K562 (cell line): ENCODE measurements around the gene BDH2.

Experiments used
- JUND ChIP-seq, 2 experiments: IDR thresholded peaks; 2 replicates in 1 of 2; 3 replicates in 1 of 2; pipeline ENCODE4 v1.6.1; 2011; ENCODE audit warnings: borderline replicate concordance in 2 of 2, low read depth in 2 of 2, low read length in 2 of 2, improper control_type of control experiment in 1 of 2, missing biosample characterization in 1 of 2, missing genetic modification characterization in 1 of 2, missing genetic modification reagents in 1 of 2
- SIRT6 ChIP-seq: IDR thresholded peaks from one replicate; pipeline ENCODE4 v1.6.1; 2012; ENCODE audit warnings: low read depth, mild to moderate bottlenecking, control low read depth, inconsistent platforms, low read length, moderate library complexity
- SP1 ChIP-seq: sonication (generic); formaldehyde crosslinking; IDR thresholded peaks from 2 replicates; pipeline ENCODE4 v1.8.1; 2022; ENCODE audit warnings: mild to moderate bottlenecking, missing genetic modification reagents
- ZNF398 ChIP-seq: fragments of 250-450 bp; sonication (Bioruptor Pico); IDR thresholded peaks from 2 replicates; pipeline ENCODE4 v1.8.0; 2021; ENCODE audit warnings: moderate library complexity, mild to moderate bottlenecking, inconsistent platforms

DNA sequence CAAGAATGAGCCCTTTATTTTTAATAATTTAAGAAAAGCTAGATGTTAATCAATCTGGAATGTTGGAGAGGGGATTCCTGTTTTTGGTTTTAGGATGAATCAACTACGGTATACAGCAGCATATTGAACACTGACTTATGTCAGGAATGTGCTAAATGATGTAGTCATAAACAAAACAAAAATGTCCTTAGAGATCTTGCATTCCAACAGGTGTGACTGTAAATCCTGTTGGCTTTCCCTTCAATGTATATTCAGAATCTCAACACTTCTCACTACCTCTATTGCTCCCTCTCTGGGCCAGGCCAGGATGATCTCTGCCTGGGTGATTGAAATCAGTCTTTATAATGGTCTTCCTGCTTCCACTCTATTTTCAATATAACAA is 37.8 kb upstream of the BDH2 start:
- TF ChIP-seq ZNF398 (CRISPR knock-in tag) (no peak), JUND (IDR thresholded peaks at IDR 0.05; ENCODE audit: borderline replicate concordance, low read depth, low read length) (no peak), JUND (tag; IDR thresholded peaks at IDR 0.05; ENCODE audit: borderline replicate concordance, low read depth, low read length) (no peak), SIRT6 (no peak), SP1 (CRISPR knock-in tag) (no peak)
